ENCODE measurements around the gene TMEM176B. TPM values are rescaled to one million over a fixed set of nuclear protein-coding genes. Genes with fewer than 3 reads are reported as not detected.

Gene TMEM176B
- total RNA-seq, 4 donors from 2014 or later: 30.4 to 369 (median 224) TPM

GRCh38 chr7:150842018-150842417, 41.9 kb upstream of the TMEM176B start:
- intact Hi-C loops (cut with DNase I; ENCODE audit: low total_unique reads) (no loop called here), in situ Hi-C loops (cut with MboI; ENCODE audit: low pct_ligation_motif_present in 1 of 4, low pct_unique_long_range_greater_than_20kb in 1 of 4, low sequenced_read_pairs in 3 of 4) (no loop called here)
- no peaks in the 10 kb centered on the region for H3K9me3 ChIP-seq
- H3K4me3 ChIP-seq: no peak overlapping the region
- H3K36me3 ChIP-seq: no peaks in the 10 kb centered on the region
- peaks cover 0 to 4% (median 0%) of the 10 kb centered on the region in 4 donors for H3K4me1 ChIP-seq
- H3K27ac ChIP-seq: no peak overlapping the region
- TF ChIP-seq POLR2A (IDR thresholded peaks at IDR 0.05): no peak
- TF ChIP-seq EP300 (IDR thresholded peaks at IDR 0.05; ENCODE audit: low read depth): no peak
- TF ChIP-seq CTCF (IDR thresholded peaks at IDR 0.05): no peak
- no peak for TF ChIP-seq POLR2AphosphoS5 (IDR thresholded peaks at IDR 0.05)
- no peaks in the 10 kb centered on the region for H3K27me3 ChIP-seq
- DNase-seq: no peak
- 89% methylated on average over 3 of the region's 3 CpGs; no CpG with 5 or more reads in 1 of the 2 donors for WGBS, 2 donors (ENCODE audit: low coverage in 1 of 2)

- no peak overlapping the region for H3K4me3 ChIP-seq
- H3K9me3 ChIP-seq: no peaks in the 10 kb centered on the region
- intact Hi-C loops (cut with DNase I; ENCODE audit: low total_unique reads) (no loop called here), in situ Hi-C loops (cut with MboI; ENCODE audit: low pct_ligation_motif_present in 1 of 4, low pct_unique_long_range_greater_than_20kb in 1 of 4, low sequenced_read_pairs in 3 of 4) (no loop called here)
- no peak overlapping the region for H3K27ac ChIP-seq
- no peak for TF ChIP-seq CTCF (IDR thresholded peaks at IDR 0.05)
- TF ChIP-seq POLR2AphosphoS5 (IDR thresholded peaks at IDR 0.05): no peak
- TF ChIP-seq POLR2A (IDR thresholded peaks at IDR 0.05): no peak
- TF ChIP-seq EP300 (IDR thresholded peaks at IDR 0.05; ENCODE audit: low read depth): no peak
- no peak for DNase-seq
- no peaks in the 10 kb centered on the region for H3K36me3 ChIP-seq
- H3K27me3 ChIP-seq: no peaks in the 10 kb centered on the region
- no peaks in the 10 kb centered on the region for H3K4me1 ChIP-seq
- 77 to 85% methylated on average over 5 to 7 of the region's 7 CpGs for WGBS, 2 donors (ENCODE audit: low coverage in 1 of 2)
Measured at GRCh38 chr7:150838965-150839650, 38.9 kb upstream of the TMEM176B start.

GRCh38 chr7:150835702-150836280, 35.6 kb upstream of the TMEM176B start:
- Histone ChIP-seq H3K36me3 (no peaks in the 10 kb centered on the region), H3K27me3 (no peaks in the 10 kb centered on the region), H3K4me1 (peaks cover 0 to 14% (median 7%) of the 10 kb centered on the region in 4 donors), H3K9me3 (no peaks in the 10 kb centered on the region), H3K4me3 (no peak overlapping the region), H3K27ac (no peak overlapping the region)
- TF ChIP-seq POLR2AphosphoS5 (IDR thresholded peaks at IDR 0.05) (no peak), CTCF (IDR thresholded peaks at IDR 0.05) (no peak), POLR2A (IDR thresholded peaks at IDR 0.05) (no peak), EP300 (IDR thresholded peaks at IDR 0.05; ENCODE audit: low read depth) (no peak)
- in situ Hi-C loops (cut with MboI; ENCODE audit: low pct_ligation_motif_present in 1 of 4, low pct_unique_long_range_greater_than_20kb in 1 of 4, low sequenced_read_pairs in 3 of 4) (no loop called here), intact Hi-C loops (cut with DNase I; ENCODE audit: low total_unique reads) (no loop called here)
- DNase-seq: no peak
- WGBS, 2 donors (ENCODE audit: low coverage in 1 of 2): 81 to 92% methylated on average over 1 to 5 of the region's 6 CpGs

GRCh38 chr7:150835019-150835418, 34.9 kb upstream of the TMEM176B start:
- intact Hi-C loops (cut with DNase I; ENCODE audit: low total_unique reads) (no loop called here), in situ Hi-C loops (cut with MboI; ENCODE audit: low pct_ligation_motif_present in 1 of 4, low pct_unique_long_range_greater_than_20kb in 1 of 4, low sequenced_read_pairs in 3 of 4) (no loop called here)
- no peaks in the 10 kb centered on the region for H3K9me3 ChIP-seq
- DNase-seq: no peak
- WGBS, 2 donors (ENCODE audit: low coverage in 1 of 2): 83% methylated on average over 1 of the region's 1 CpG; no CpG with 5 or more reads in 1 of the 2 donors
- no peaks in the 10 kb centered on the region for H3K36me3 ChIP-seq
- no peaks in the 10 kb centered on the region for H3K27me3 ChIP-seq
- no peak overlapping the region for H3K4me3 ChIP-seq
- TF ChIP-seq POLR2AphosphoS5 (IDR thresholded peaks at IDR 0.05): no peak
- no peak for TF ChIP-seq CTCF (IDR thresholded peaks at IDR 0.05)
- TF ChIP-seq EP300 (IDR thresholded peaks at IDR 0.05; ENCODE audit: low read depth): no peak
- TF ChIP-seq POLR2A (IDR thresholded peaks at IDR 0.05): no peak
- no peak overlapping the region for H3K27ac ChIP-seq
- peaks cover 4 to 20% (median 8%) of the 10 kb centered on the region in 4 donors for H3K4me1 ChIP-seq

Data from transverse colon (tissue), 4 donors.